HG03460 (cell line): ENCODE measurements around the gene MAPKAPK3.

ENCODE experiments used
- ATAC-seq: cut with Tn5 transposase; IDR thresholded peaks from one replicate; pipeline ENCODE4 v1.9.1; 2021; ENCODE audit not compliant: unreplicated experiment

Gene MAPKAPK3

GRCh38 chr3:50607271-50608091, 9.5 kb upstream of the MAPKAPK3 start:
- no peak for ATAC-seq

- no peak for ATAC-seq
Measured at GRCh38 chr3:50608278-50608677, 8.7 kb upstream of the MAPKAPK3 start.

- no peak for ATAC-seq
Measured at GRCh38 chr3:50609071-50609762, 7.7 kb upstream of the MAPKAPK3 start.

- ATAC-seq: no peak
Measured at GRCh38 chr3:50609763-50610085, 7.2 kb upstream of the MAPKAPK3 start.

- ATAC-seq: no peak
Measured at GRCh38 chr3:50610181-50610971, 6.6 kb upstream of the MAPKAPK3 start.

GRCh38 chr3:50610992-50611463, 5.9 kb upstream of the MAPKAPK3 start:
- ATAC-seq: no peak

- peak; percentile 67 for ATAC-seq
Measured at GRCh38 chr3:50611464-50612233, 5.3 kb upstream of the MAPKAPK3 start, which contains the start of gene CISH. Gene CISH (minus strand): TSS chr3:50611774. CDS start chr3:50611650, 124 bp downstream.

- no peak for ATAC-seq
Measured at GRCh38 chr3:50612234-50612882, 4.6 kb upstream of the MAPKAPK3 start.

GRCh38 chr3:50612970-50613846, 3.7 kb upstream of the MAPKAPK3 start:
- no peak for ATAC-seq

- ATAC-seq: no peak
Measured at GRCh38 chr3:50615190-50615589, 1.8 kb upstream of the MAPKAPK3 start.

- peak; percentile 24 for ATAC-seq
Measured at GRCh38 chr3:50616003-50616769, 765 bp upstream of the MAPKAPK3 start.

- ATAC-seq: peak; percentile 57
Measured at GRCh38 chr3:50616770-50617095, 218 bp upstream of the MAPKAPK3 start.

GRCh38 chr3:50617911-50618481, 1.0 kb downstream of the MAPKAPK3 start:
- no peak for ATAC-seq

- ATAC-seq: no peak
Measured at GRCh38 chr3:50620420-50620819, 3.5 kb downstream of the MAPKAPK3 start.

GRCh38 chr3:50620820-50621219, 3.9 kb downstream of the MAPKAPK3 start:
- no peak for ATAC-seq

GRCh38 chr3:50622881-50623280, 5.9 kb downstream of the MAPKAPK3 start:
- ATAC-seq: no peak

GRCh38 chr3:50623840-50624474, 7.0 kb downstream of the MAPKAPK3 start:
- ATAC-seq: peak; percentile 56

- ATAC-seq: no peak
Measured at GRCh38 chr3:50624634-50625033, 7.7 kb downstream of the MAPKAPK3 start.
